LNCAP (cell line): ENCODE results near the gene LFNG.

Source experiments
- TF ChIP-seq, protein P1 (sequence below): fragments of 450-650 bp; IDR thresholded peaks from 2 replicates; pipeline ENCODE4 v1.5.1; 2017; ENCODE audit warnings: mild to moderate bottlenecking

LFNG gene

DNA sequence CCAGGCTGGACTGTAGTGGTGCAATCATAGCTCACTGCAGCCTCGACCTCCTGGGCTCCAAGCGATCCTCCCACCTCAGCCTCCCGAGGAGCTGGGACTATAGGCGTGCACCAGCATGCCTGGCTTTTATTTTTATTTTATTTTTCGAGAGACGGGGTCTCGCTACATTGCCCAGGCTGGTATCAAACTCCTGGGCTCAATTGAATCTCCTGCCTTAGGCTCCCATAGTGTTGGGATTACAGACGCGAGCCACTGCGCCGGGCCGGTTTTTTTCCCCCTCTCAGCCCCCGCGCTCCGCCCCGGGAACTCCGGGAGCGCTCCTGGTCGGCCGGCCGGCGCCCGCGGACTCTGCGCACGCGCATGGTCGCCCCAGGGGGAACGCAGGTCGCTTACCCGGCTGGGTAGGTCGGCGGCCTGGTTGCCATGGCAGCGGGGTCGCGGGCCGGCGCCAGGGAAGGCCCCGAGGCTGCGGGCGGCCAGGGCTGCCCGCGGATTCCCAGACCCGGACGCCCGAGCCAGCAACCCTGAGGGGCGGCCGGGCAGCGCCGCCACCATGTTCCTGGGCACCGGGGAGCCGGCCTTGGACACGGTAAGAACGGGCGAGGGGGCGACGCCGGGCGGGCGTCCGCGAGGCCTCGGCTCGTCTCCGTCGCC, 39.2 kb downstream of the LFNG start, which contains the start of gene IQCE:
Gene IQCE, plus strand, starts transcription at position 351 of the 654 bp plus-strand sequence. Its CDS starts 203 bp downstream, at position 554.
- TF ChIP-seq, protein P1, sequence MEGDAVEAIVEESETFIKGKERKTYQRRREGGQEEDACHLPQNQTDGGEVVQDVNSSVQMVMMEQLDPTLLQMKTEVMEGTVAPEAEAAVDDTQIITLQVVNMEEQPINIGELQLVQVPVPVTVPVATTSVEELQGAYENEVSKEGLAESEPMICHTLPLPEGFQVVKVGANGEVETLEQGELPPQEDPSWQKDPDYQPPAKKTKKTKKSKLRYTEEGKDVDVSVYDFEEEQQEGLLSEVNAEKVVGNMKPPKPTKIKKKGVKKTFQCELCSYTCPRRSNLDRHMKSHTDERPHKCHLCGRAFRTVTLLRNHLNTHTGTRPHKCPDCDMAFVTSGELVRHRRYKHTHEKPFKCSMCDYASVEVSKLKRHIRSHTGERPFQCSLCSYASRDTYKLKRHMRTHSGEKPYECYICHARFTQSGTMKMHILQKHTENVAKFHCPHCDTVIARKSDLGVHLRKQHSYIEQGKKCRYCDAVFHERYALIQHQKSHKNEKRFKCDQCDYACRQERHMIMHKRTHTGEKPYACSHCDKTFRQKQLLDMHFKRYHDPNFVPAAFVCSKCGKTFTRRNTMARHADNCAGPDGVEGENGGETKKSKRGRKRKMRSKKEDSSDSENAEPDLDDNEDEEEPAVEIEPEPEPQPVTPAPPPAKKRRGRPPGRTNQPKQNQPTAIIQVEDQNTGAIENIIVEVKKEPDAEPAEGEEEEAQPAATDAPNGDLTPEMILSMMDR: no peak

DNA sequence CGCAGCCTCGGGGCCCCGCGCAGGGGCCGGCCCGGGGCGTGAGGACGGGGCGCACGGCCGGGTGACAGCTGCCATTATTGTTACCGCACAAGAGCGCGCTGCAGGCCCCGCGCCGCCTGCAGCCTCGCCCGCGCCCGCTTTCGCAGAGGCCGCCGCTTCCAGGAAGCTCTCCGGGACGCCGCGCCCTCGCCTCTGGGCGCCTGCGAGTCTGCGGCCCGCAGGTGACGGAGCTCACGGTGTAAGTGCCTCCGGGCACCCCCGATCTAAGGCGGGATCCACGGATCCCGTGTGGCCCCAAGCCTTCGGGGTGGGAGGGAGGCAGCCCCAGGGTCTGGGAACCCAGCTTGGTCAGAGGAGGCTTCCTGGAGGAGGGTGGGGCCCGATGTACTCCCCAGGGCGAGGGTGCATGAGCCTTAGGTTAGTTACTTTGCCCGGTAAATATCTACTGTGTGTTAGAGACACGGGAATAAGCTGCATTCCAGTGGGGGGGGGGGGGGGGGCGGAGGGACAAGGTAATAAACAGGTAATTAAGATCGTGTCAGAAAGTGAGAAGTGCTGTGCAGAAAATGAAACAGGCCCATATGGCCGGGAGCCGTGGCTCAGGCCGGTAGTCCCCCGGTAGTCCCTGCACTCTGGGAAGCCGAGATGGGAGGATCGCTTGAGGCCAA, 39.8 kb downstream of the LFNG start:
- TF ChIP-seq, protein P1: no peak

DNA sequence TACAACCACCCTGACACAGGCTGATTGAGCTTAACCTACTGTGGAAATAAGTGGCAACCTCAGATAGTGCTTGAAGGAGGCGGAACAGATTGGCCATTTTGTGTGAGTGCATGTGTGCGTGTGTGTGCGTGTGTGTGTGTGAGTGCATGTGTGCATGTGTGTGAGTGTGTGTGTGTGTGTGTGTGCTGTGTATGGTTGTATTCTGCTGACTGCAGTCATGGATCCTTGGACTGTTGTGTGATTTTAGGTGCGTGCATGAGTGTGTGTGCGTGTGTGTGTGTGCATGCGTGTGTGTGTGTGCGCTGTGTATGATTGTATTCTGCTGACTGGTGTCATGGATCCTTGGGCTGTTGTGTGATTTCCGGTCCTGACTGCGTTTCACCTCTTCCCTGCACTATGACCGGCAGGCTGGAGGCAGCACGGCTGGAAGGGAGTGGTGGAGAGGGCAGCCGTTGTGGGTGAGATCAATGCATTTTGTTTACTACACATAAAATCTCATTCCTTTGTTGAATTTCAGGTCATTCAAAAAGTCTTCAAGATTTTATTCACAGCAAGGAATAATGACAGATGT, 45.5 kb downstream of the LFNG start:
- TF ChIP-seq, protein P1: no peak

DNA sequence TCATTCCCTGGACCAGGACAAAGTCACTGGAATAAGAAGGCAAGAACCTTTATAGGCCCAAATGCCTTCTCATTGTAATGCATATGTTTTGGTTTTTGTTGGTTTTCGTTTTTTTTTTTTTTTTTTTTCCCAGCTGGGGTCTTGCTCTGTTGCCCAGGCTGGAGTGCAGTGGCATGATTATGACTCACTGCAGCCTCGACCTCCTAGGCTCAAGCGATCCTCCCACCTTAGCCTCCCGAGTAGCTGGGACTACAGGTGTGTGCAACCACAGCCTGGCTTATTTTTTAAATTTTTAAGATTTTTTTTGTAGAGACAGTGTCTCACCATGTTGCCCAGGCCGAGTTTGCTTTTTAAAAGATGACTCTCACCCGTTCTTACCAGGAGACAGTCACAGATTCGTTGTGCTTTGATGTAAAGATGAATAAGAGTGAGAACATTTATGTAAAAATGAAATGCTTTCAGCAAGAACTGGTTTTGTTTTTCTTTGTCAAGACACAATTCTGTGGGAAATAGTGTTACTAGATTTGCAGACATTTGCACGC, 46.8 kb downstream of the LFNG start:
- TF ChIP-seq, protein P1: no peak

DNA sequence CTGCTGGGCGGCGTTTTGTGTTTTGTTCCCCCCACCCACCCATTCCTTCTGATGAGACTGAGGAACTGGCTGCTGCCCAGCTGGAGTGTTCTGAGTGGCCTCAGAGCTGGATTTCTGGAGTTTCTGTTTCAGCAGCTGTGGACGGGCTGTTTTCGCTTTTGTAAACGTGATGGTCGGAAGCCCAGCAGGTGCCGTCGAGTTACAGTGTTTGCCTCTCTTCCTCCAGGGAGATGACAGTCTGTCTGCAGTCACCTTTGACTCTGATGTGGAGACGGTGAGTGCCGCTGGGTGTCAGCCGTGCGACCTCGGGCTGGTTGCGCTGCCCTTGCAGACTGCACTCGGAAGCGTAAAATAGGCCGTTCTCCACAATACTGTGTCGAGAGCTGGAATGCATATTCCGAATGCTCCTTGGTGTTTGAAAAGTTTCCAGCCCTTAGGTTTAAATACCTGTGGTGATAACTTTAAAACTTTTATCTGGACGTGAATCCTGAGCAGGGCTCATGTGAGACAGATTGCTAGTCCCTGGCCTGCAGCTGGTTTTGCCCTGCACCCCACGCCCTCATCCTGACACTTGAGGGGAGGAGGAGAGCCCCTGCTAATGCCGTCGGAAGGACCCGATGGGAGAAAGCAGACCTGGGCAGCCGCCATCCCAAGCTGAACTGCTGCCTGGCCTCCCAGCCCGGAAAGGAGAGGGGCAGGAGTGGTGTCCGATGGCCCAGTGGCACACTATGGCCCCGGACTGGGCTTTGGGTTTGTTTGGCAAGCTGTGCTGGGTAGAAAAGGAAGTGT, 47.5 kb downstream of the LFNG start:
- TF ChIP-seq, protein P1: no peak

DNA sequence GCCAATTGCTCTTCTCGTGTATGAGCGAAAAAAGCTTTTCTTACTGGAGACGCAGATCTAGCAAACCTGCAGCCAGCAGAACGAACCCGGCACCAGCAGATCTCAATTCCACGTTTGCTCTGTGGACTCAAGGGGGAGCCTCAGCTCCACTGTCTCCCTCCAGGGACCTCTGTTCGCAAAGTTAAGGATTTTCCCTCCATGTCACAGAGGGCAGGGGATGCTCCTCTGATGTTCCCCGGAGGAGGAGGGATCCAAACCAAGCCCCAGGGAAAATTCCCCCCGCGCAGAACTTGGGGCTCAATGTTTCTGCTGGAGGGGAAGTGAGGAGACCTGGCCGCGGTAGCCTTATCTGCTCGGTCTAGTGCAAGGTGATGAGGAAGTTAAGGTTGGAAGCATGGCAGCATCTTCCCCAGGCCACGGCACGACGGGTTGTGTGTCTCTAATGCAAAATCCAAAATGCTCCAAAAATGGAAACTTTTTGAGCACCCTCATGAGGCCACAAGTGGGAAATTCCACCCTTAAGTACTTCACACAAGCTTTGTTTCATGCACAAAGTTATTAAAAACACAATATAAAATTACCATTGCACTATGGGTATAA, 48.2 kb downstream of the LFNG start:
- TF ChIP-seq, protein P1: no peak
